GM19240 (cell line): ENCODE measurements around the gene KLRK1.
"Not testable (repeated sequence)": the region's sequence is repeated elsewhere in the genome, so short reads cannot be mapped to it uniquely, and the experiment has no call there.

Experiments used
- DNase-seq: peaks from one replicate; pipeline ENCODE4 v3.0.0; 2011; ENCODE audit warnings: low spot score; ENCODE audit not compliant: insufficient read length

The KLRK1 gene

GRCh38 chr12:10362828-10363657 lies 26.8 kb downstream of the KLRK1 start:
- DNase-seq, result no peak

- DNase-seq, result no peak
Observed at GRCh38 chr12:10362325-10362724, 27.5 kb downstream of the KLRK1 start.

- DNase-seq, result no peak
Observed at GRCh38 chr12:10361622-10362021, 28.2 kb downstream of the KLRK1 start.

- DNase-seq, result no peak
Observed at GRCh38 chr12:10361084-10361483, 28.8 kb downstream of the KLRK1 start.

GRCh38 chr12:10358969-10359368 lies 30.9 kb downstream of the KLRK1 start:
- DNase-seq, result no peak

GRCh38 chr12:10358131-10358530 lies 31.7 kb downstream of the KLRK1 start:
- no peak for DNase-seq

GRCh38 chr12:10354502-10354901 lies 35.3 kb downstream of the KLRK1 start:
- no peak for DNase-seq

- DNase-seq, result no peak
Observed at GRCh38 chr12:10354071-10354470, 35.8 kb downstream of the KLRK1 start.

GRCh38 chr12:10351457-10351856 lies 38.4 kb downstream of the KLRK1 start:
- DNase-seq, result not testable (repeated sequence)

- DNase-seq, result no peak
Observed at GRCh38 chr12:10341892-10342509, 47.8 kb downstream of the KLRK1 start.

GRCh38 chr12:10340946-10341345 lies 48.9 kb downstream of the KLRK1 start:
- DNase-seq, result not testable (repeated sequence)

GRCh38 chr12:10339053-10339840 lies 50.6 kb downstream of the KLRK1 start:
- no peak for DNase-seq

GRCh38 chr12:10338470-10338869 lies 51.4 kb downstream of the KLRK1 start:
- not testable (repeated sequence) for DNase-seq

- DNase-seq, result not testable (repeated sequence)
Observed at GRCh38 chr12:10336196-10336595, 53.6 kb downstream of the KLRK1 start.

GRCh38 chr12:10331642-10332239 lies 58.1 kb downstream of the KLRK1 start:
- DNase-seq, result peak; percentile 13

GRCh38 chr12:10328691-10329090 lies 61.1 kb downstream of the KLRK1 start:
- not testable (repeated sequence) for DNase-seq
